ENCODE results near the gene EDNRA. TPM values are rescaled to one million over a fixed set of nuclear protein-coding genes. Genes with fewer than 3 reads are reported as not detected.

EDNRA gene
- total and polyA plus RNA-seq, 7 experiments from 2014 or later = not detected

- no peaks in the 10 kb centered on the region for H3K9me3 ChIP-seq (ENCODE audit: control insufficient read depth in 2 of 3, low read length in 3 of 3)
- H3K36me3 ChIP-seq (ENCODE audit: control insufficient read depth in 2 of 3, insufficient read depth in 3 of 3, low read length in 3 of 3) = no peaks in the 10 kb centered on the region
- H3K4me1 ChIP-seq (ENCODE audit: control insufficient read depth in 2 of 2, insufficient read depth in 2 of 2, low read length in 2 of 2) = no peaks in the 10 kb centered on the region
- no peaks in the 10 kb centered on the region for H3K27me3 ChIP-seq (ENCODE audit: control insufficient read depth in 2 of 2, insufficient read depth in 2 of 2, low read length in 2 of 2)
- Mint-ChIP-seq H3K27me3 (peaks cover 0 to 36% (median 10%) of the 10 kb centered on the region in 5 donors), H3K36me3 (peaks cover 0 to under 1% (median 0%) of the 10 kb centered on the region in 5 donors), H3K27ac (no peak overlapping the region), H3K9me3 (peaks cover 0 to 2% (median 0%) of the 10 kb centered on the region in 11 donors), H3K4me1 (no peaks in the 10 kb centered on the region), H3K4me3 (no peak overlapping the region)
- no peak overlapping the region for H3K4me3 ChIP-seq (ENCODE audit: low read length)
- DNase-seq (no peak), ATAC-seq (no peak)
- intact Hi-C loops (cut with micrococcal nuclease) = no loop called here
- POLR2A ChIA-PET = no interaction called here
- CTCF ChIA-PET = no interaction called here
- H3K27ac ChIP-seq (ENCODE audit: low read depth, low read length) = no peak overlapping the region
These were observed 89.7 kb downstream of the EDNRA start for GRCh38 chr4:147570616-147571015.

DNA sequence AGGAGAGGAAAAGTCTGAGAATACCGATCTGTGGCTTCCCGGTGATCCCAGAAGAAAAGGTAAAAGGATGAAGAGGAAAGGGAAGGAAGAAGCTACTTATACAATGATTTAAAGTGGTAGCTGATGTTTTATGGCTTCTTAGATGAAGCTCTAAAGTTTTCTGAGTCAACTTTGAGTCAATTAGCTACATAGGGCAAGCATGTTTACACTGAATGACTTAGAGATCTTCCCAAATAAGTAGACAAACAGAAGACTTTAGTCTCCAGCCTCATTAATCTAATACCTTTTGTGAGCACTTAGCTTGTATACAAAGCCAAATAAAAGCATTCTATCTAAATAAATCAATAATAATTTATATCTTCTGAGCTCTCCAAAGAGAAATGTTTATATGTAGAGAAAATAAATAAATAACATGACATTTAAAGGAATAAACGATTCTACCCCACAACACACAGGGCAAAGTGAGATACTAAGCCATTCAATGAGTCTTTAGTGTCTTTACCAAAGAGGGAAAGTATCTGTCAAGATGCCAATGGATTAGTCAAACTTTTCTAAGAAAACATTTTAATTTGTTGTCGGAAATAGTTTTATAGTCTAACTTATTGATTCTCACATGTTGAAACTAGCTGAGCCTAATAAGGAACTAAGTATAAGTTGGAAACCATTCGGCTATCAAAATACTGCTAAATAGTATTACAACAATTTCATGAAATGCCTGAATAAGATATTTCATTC, 90.3 kb downstream of the EDNRA start:
- peaks cover 0 to 2% (median 0%) of the 10 kb centered on the region in 11 donors for H3K9me3 Mint-ChIP-seq
- CTCF ChIA-PET = no interaction called here

DNA sequence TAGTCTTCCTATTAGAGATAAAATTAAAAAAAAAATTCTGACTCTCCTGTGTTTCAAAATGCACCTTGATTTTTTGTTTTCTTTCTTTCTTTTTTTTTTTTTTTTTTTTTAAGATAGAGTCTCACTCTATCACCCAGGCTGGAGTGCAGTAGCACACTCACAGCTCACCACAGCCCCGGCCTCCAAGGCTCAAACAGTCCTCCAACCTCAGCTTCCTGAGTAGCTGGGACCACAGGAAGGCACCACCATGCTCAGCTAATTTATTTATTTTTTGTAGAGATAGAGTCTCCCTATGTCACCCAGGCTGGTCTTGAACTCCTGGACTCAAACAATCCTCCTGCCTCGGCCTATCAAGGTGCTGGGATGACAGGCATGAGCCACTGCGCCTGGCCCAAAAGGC, 95.2 kb downstream of the EDNRA start:
- Mint-ChIP-seq H3K4me1 (peaks cover 0 to 7% (median 0%) of the 10 kb centered on the region in 7 donors), H3K36me3 (peaks cover 0 to 4% (median 0%) of the 10 kb centered on the region in 5 donors), H3K27ac (no peak overlapping the region), H3K9me3 (peaks cover 0 to 3% (median 0%) of the 10 kb centered on the region in 11 donors), H3K4me3 (no peak overlapping the region), H3K27me3 (peaks cover 0 to 8% (median 4%) of the 10 kb centered on the region in 5 donors)
- no peaks in the 10 kb centered on the region for H3K36me3 ChIP-seq (ENCODE audit: control insufficient read depth in 2 of 3, insufficient read depth in 3 of 3, low read length in 3 of 3)
- ChIA-PET CTCF (no interaction called here), POLR2A (no interaction called here)
- no peaks in the 10 kb centered on the region for H3K27me3 ChIP-seq (ENCODE audit: control insufficient read depth in 2 of 2, insufficient read depth in 2 of 2, low read length in 2 of 2)
- DNase-seq (no peak), ATAC-seq (no peak)
- H3K27ac ChIP-seq (ENCODE audit: low read depth, low read length) = no peak overlapping the region
- H3K9me3 ChIP-seq (ENCODE audit: control insufficient read depth in 2 of 3, low read length in 3 of 3) = no peaks in the 10 kb centered on the region
- H3K4me3 ChIP-seq (ENCODE audit: low read length) = no peak overlapping the region
- H3K4me1 ChIP-seq (ENCODE audit: control insufficient read depth in 2 of 2, insufficient read depth in 2 of 2, low read length in 2 of 2) = no peaks in the 10 kb centered on the region
- intact Hi-C loops (cut with micrococcal nuclease) = no loop called here

More for the DNA sequence above, 90.3 kb downstream of the EDNRA start:
- ATAC-seq (no peak), DNase-seq (no peak)
- Mint-ChIP-seq H3K27me3 (peaks cover 0 to 36% (median 10%) of the 10 kb centered on the region in 5 donors), H3K27ac (no peak overlapping the region), H3K4me1 (no peaks in the 10 kb centered on the region), H3K4me3 (no peak overlapping the region), H3K36me3 (peaks cover 0 to 4% (median 0%) of the 10 kb centered on the region in 5 donors)
- Histone ChIP-seq H3K9me3 (ENCODE audit: control insufficient read depth in 2 of 3, low read length in 3 of 3) (no peaks in the 10 kb centered on the region), H3K27ac (ENCODE audit: low read depth, low read length) (no peak overlapping the region), H3K27me3 (ENCODE audit: control insufficient read depth in 2 of 2, insufficient read depth in 2 of 2, low read length in 2 of 2) (no peaks in the 10 kb centered on the region), H3K4me1 (ENCODE audit: control insufficient read depth in 2 of 2, insufficient read depth in 2 of 2, low read length in 2 of 2) (no peaks in the 10 kb centered on the region), H3K4me3 (ENCODE audit: low read length) (no peak overlapping the region), H3K36me3 (ENCODE audit: control insufficient read depth in 2 of 3, insufficient read depth in 3 of 3, low read length in 3 of 3) (no peaks in the 10 kb centered on the region)
- intact Hi-C loops (cut with micrococcal nuclease) = no loop called here
- POLR2A ChIA-PET = no interaction called here

DNA sequence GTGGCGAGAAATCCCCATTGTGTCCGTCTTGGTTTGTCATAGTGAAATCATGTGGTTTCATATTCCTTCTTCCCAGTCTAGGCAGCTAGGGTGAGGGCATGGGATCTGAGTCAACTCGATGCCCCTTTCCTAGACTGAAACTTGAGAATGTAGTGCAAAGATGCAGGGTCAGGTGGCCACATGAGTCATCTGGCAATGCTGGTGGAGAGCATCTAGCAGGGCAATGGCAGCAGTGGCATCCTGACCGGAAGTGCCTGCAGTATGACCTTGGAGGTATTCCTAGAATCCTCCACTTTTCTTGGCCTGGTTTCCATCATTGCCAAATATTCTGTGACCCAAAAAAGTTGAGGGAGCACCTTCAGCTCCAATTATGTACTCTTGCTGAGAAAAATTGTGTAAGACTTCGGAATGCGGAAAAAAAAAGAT, 97.2 kb downstream of the EDNRA start:
- H3K9me3 Mint-ChIP-seq = peaks cover 0 to 5% (median 0%) of the 10 kb centered on the region in 11 donors
- CTCF ChIA-PET = no interaction called here
- H3K4me1 ChIP-seq (ENCODE audit: control insufficient read depth in 2 of 2, insufficient read depth in 2 of 2, low read length in 2 of 2) = no peaks in the 10 kb centered on the region
- H3K27me3 ChIP-seq (ENCODE audit: control insufficient read depth in 2 of 2, insufficient read depth in 2 of 2, low read length in 2 of 2) = no peaks in the 10 kb centered on the region
- no peaks in the 10 kb centered on the region for H3K9me3 ChIP-seq (ENCODE audit: control insufficient read depth in 2 of 3, low read length in 3 of 3)
- DNase-seq = no peak
- POLR2A ChIA-PET = no interaction called here
- peaks cover 0 to 13% (median 9%) of the 10 kb centered on the region in 5 donors for H3K27me3 Mint-ChIP-seq
- no peaks in the 10 kb centered on the region for H3K36me3 ChIP-seq (ENCODE audit: control insufficient read depth in 2 of 3, insufficient read depth in 3 of 3, low read length in 3 of 3)
- peaks cover 0 to 4% (median 0%) of the 10 kb centered on the region in 5 donors for H3K36me3 Mint-ChIP-seq
- intact Hi-C loops (cut with micrococcal nuclease) = no loop called here
- H3K4me1 Mint-ChIP-seq = peaks cover 0 to 7% (median 0%) of the 10 kb centered on the region in 7 donors
- H3K27ac Mint-ChIP-seq = no peak overlapping the region
- no peak for ATAC-seq
- no peak overlapping the region for H3K4me3 Mint-ChIP-seq
- no peak overlapping the region for H3K4me3 ChIP-seq (ENCODE audit: low read length)
- no peak overlapping the region for H3K27ac ChIP-seq (ENCODE audit: low read depth, low read length)

GRCh38 chr4:147578593-147578992, 97.7 kb downstream of the EDNRA start:
- Histone ChIP-seq H3K27me3 (ENCODE audit: control insufficient read depth in 2 of 2, insufficient read depth in 2 of 2, low read length in 2 of 2) (no peaks in the 10 kb centered on the region), H3K27ac (ENCODE audit: low read depth, low read length) (no peak overlapping the region), H3K4me1 (ENCODE audit: control insufficient read depth in 2 of 2, insufficient read depth in 2 of 2, low read length in 2 of 2) (no peaks in the 10 kb centered on the region), H3K36me3 (ENCODE audit: control insufficient read depth in 2 of 3, insufficient read depth in 3 of 3, low read length in 3 of 3) (no peaks in the 10 kb centered on the region), H3K9me3 (ENCODE audit: control insufficient read depth in 2 of 3, low read length in 3 of 3) (no peaks in the 10 kb centered on the region), H3K4me3 (ENCODE audit: low read length) (no peak overlapping the region)
- H3K4me3 Mint-ChIP-seq = no peak overlapping the region
- peaks cover 0 to 4% (median 0%) of the 10 kb centered on the region in 5 donors for H3K36me3 Mint-ChIP-seq
- H3K9me3 Mint-ChIP-seq = peaks cover 0 to 6% (median 0%) of the 10 kb centered on the region in 11 donors
- no peak for DNase-seq
- intact Hi-C loops (cut with micrococcal nuclease) = no loop called here
- ChIA-PET POLR2A (no interaction called here), CTCF (no interaction called here)
- no peak overlapping the region for H3K27ac Mint-ChIP-seq
- ATAC-seq = no peak
- H3K4me1 Mint-ChIP-seq = peaks cover 0 to 7% (median 0%) of the 10 kb centered on the region in 7 donors
- peaks cover 0 to 13% (median 11%) of the 10 kb centered on the region in 5 donors for H3K27me3 Mint-ChIP-seq

GRCh38 chr4:147580396-147580795, 99.5 kb downstream of the EDNRA start:
- Histone ChIP-seq H3K4me3 (ENCODE audit: low read length) (no peak overlapping the region), H3K9me3 (ENCODE audit: control insufficient read depth in 2 of 3, low read length in 3 of 3) (peaks cover 0 to 6% (median 0%) of the 10 kb centered on the region in 3 experiments), H3K36me3 (ENCODE audit: control insufficient read depth in 2 of 3, insufficient read depth in 3 of 3, low read length in 3 of 3) (no peaks in the 10 kb centered on the region), H3K27ac (ENCODE audit: low read depth, low read length) (no peak overlapping the region), H3K27me3 (ENCODE audit: control insufficient read depth in 2 of 2, insufficient read depth in 2 of 2, low read length in 2 of 2) (no peaks in the 10 kb centered on the region), H3K4me1 (ENCODE audit: control insufficient read depth in 2 of 2, insufficient read depth in 2 of 2, low read length in 2 of 2) (no peaks in the 10 kb centered on the region)
- H3K27ac Mint-ChIP-seq = no peak overlapping the region
- peaks cover 0 to 7% (median 0%) of the 10 kb centered on the region in 7 donors for H3K4me1 Mint-ChIP-seq
- no peak overlapping the region for H3K4me3 Mint-ChIP-seq
- ATAC-seq (no peak), DNase-seq (no peak)
- ChIA-PET CTCF (no interaction called here), POLR2A (no interaction called here)
- intact Hi-C loops (cut with micrococcal nuclease) = no loop called here
- peaks cover 0 to 21% (median 6%) of the 10 kb centered on the region in 11 donors for H3K9me3 Mint-ChIP-seq
- peaks cover 6 to 17% (median 15%) of the 10 kb centered on the region in 5 donors for H3K27me3 Mint-ChIP-seq
- peaks cover 0 to 4% (median 0%) of the 10 kb centered on the region in 5 donors for H3K36me3 Mint-ChIP-seq

Data from naive thymus-derived CD4-positive, alpha-beta T cell (primary cell).